HCT116 (cell line): ENCODE results near the gene PAPOLB. TPM values are rescaled to one million over a fixed set of nuclear protein-coding genes. Genes with fewer than 3 reads are reported as not detected.

ENCODE experiments used
- ATAC-seq: fragments of 200-7000 bp; cut with Tn5 transposase; 2 replicates; pipeline ENCODE4 v1.9.1; 2020; ENCODE audit warnings: mild to moderate bottlenecking, moderate library complexity
- BruUV-seq: library from RNA; stranded (reverse); fragments of 400-500 nt; replicated peaks from 2 replicates; lab custom pipeline; 2021; lab: Mats Ljungman, UMichigan
- CTCF ChIA-PET: fragments of 300-600 bp; sonication (Branson Sonifier 250); formaldehyde crosslinking; loops from one replicate; lab custom pipeline; 2021; ENCODE audit warnings: antibody characterized with exemption; lab: Charles Lee
- POLR2A ChIA-PET: fragments of 300-600, 350-600 bp; sonication (Branson Sonifier 250); formaldehyde crosslinking; loops from one replicate; lab custom pipeline; 2021; ENCODE audit warnings: antibody characterized with exemption; lab: Charles Lee
- RAD21 ChIA-PET, 2 experiments: fragments of 300-600 bp; sonication (Branson Sonifier 250); formaldehyde crosslinking; loops; one replicate each; lab custom pipeline; 2023; ENCODE audit warnings: low total read pairs in 2 of 2; ENCODE audit not compliant: uncharacterized antibody in 2 of 2, unreplicated experiment in 2 of 2, low non-redundant PET in 1 of 2; lab: Charles Lee
- DNase-seq: peaks from one replicate; pipeline ENCODE4 v3.0.0-alpha.2; 2010; ENCODE audit warnings: low read depth, low spot score
- H2AFZ ChIP-seq: fragments of 200-600 bp; shearing (Covaris generic), sonication (generic); 2 replicates; pipeline ENCODE4 v1.6.1; 2017; ENCODE audit warnings: low read depth, mixed run types, mixed read lengths, antibody characterized with exemption, low read length; ENCODE audit not compliant: poor library complexity, severe bottlenecking
- H3K27ac ChIP-seq: 2 replicates; pipeline ENCODE4 v1.5.1; 2012; ENCODE audit warnings: low read depth, low read length
- H3K27me3 ChIP-seq: fragments of 200-600 bp; sonication (generic); 2 replicates; pipeline ENCODE4 v1.6.1; 2016; ENCODE audit warnings: mixed run types, low read length, mixed read lengths; ENCODE audit not compliant: insufficient read depth
- H3K36me3 ChIP-seq, 2 experiments: fragments of 200-500 bp in 1 of 2; fragments of 200-600 bp in 1 of 2; sonication (Bioruptor generic) in 1 of 2; sonication (generic) in 1 of 2; 2 replicates each; pipeline versions ENCODE4 v1.5.1 to v1.6.1; 2014 to 2016; ENCODE audit warnings: low read length in 2 of 2, inconsistent platforms in 1 of 2, mixed read lengths in 1 of 2, mixed run types in 1 of 2; ENCODE audit not compliant: insufficient read depth in 2 of 2, control insufficient read depth in 1 of 2
- H3K4me1 ChIP-seq, 2 experiments: fragments of 200-600 bp in 1 of 2; sonication (generic) in 1 of 2; 2 replicates each; pipeline versions ENCODE4 v1.5.1 to v1.6.1; 2012 to 2017; ENCODE audit warnings: low read length in 2 of 2, inconsistent platforms in 1 of 2, mild to moderate bottlenecking in 1 of 2, mixed read lengths in 1 of 2, mixed run types in 1 of 2, moderate library complexity in 1 of 2; ENCODE audit not compliant: insufficient read depth in 2 of 2, control insufficient read depth in 1 of 2
- H3K4me2 ChIP-seq: fragments of 200-600 bp; sonication (generic); 2 replicates; pipeline ENCODE4 v1.6.1; 2017; ENCODE audit warnings: mixed run types, low read length, mixed read lengths
- H3K4me3 ChIP-seq, 2 experiments: fragments of 200-600 bp in 1 of 2; sonication (generic) in 1 of 2; replicated peaks in 1 of 2; 2 replicates each; pipeline ENCODE4 v1.5.1; 2011 to 2016; ENCODE audit warnings: low read length in 2 of 2, control low read depth in 1 of 2, low read depth in 1 of 2, mild to moderate bottlenecking in 1 of 2, mixed read lengths in 1 of 2, mixed run types in 1 of 2
- H3K79me2 ChIP-seq: fragments of 200-600 bp; sonication (generic); 2 replicates; pipeline ENCODE4 v1.6.1; 2017; ENCODE audit warnings: mild to moderate bottlenecking, mixed run types, low read length, moderate library complexity, mixed read lengths; ENCODE audit not compliant: insufficient read depth
- H3K9ac ChIP-seq: fragments of 200-600 bp; sonication (generic); 2 replicates; pipeline ENCODE4 v1.6.1; 2016; ENCODE audit warnings: low read length, mixed read lengths
- H3K9me2 ChIP-seq: fragments of 200-600 bp; sonication (generic), shearing (Covaris generic); 2 replicates; pipeline ENCODE4 v1.6.1; 2017; ENCODE audit warnings: mixed run types, mild to moderate bottlenecking, moderate library complexity; ENCODE audit not compliant: insufficient read depth
- H3K9me3 ChIP-seq, 2 experiments: fragments of 200-500 bp in 1 of 2; fragments of 200-600 bp in 1 of 2; sonication (Bioruptor generic) in 1 of 2; sonication (generic) in 1 of 2; 2 replicates each; pipeline ENCODE4 v1.6.1; 2014 to 2017; ENCODE audit warnings: low read length in 2 of 2, mixed read lengths in 2 of 2, inconsistent platforms in 1 of 2, low read depth in 1 of 2, mild to moderate bottlenecking in 1 of 2, mixed run types in 1 of 2, moderate library complexity in 1 of 2; ENCODE audit not compliant: control insufficient read depth in 1 of 2, insufficient read depth in 1 of 2
- H4K20me1 ChIP-seq: fragments of 200-600 bp; sonication (generic), shearing (Covaris generic); 2 replicates; pipeline ENCODE4 v1.6.1; 2017; ENCODE audit warnings: mixed run types, mild to moderate bottlenecking, moderate library complexity; ENCODE audit not compliant: insufficient read depth
- ATF3 ChIP-seq: IDR thresholded peaks from 2 replicates; pipeline ENCODE4 v1.6.1; 2012
- CBX3 ChIP-seq: IDR thresholded peaks from 2 replicates; pipeline ENCODE4 v1.6.1; 2012; ENCODE audit warnings: low read depth
- CEBPB ChIP-seq: IDR thresholded peaks from 2 replicates; pipeline ENCODE4 v1.6.1; 2012; ENCODE audit warnings: low read depth
- ELF1 ChIP-seq: IDR thresholded peaks from 2 replicates; pipeline ENCODE4 v1.6.1; 2012; ENCODE audit warnings: low read depth, borderline replicate concordance
- EZH2 ChIP-seq: fragments of 200-600 bp; sonication (generic); IDR thresholded peaks from 2 replicates; pipeline ENCODE4 v1.6.1; 2017; ENCODE audit warnings: antibody characterized with exemption, mixed run types
- JUND ChIP-seq: IDR thresholded peaks from 2 replicates; pipeline ENCODE4 v1.6.1; 2012
- MAX ChIP-seq: IDR thresholded peaks from 2 replicates; pipeline ENCODE4 v1.6.1; 2012
- POLR2A ChIP-seq: IDR thresholded peaks from 2 replicates; pipeline ENCODE4 v1.7.0; 2011; ENCODE audit warnings: borderline replicate concordance; ENCODE audit not compliant: insufficient read depth, insufficient read length; ENCODE audit errors: extremely low read depth
- POLR2AphosphoS5 ChIP-seq: IDR thresholded peaks from 2 replicates; pipeline ENCODE4 v1.6.1; 2011; ENCODE audit warnings: mild to moderate bottlenecking, low read depth, low read length, moderate library complexity
- RAD21 ChIP-seq: IDR thresholded peaks from 2 replicates; pipeline ENCODE4 v1.6.1; 2012; ENCODE audit warnings: low read depth, mild to moderate bottlenecking
- REST ChIP-seq: IDR thresholded peaks from 2 replicates; pipeline ENCODE4 v1.6.1; 2012; ENCODE audit warnings: low read depth
- SIN3A ChIP-seq: IDR thresholded peaks from 2 replicates; pipeline ENCODE4 v1.6.1; 2012; ENCODE audit warnings: low read depth
- SP1 ChIP-seq: IDR thresholded peaks from 2 replicates; pipeline ENCODE4 v1.6.1; 2012; ENCODE audit warnings: low read depth
- SRF ChIP-seq: IDR thresholded peaks from 2 replicates; pipeline ENCODE4 v1.6.1; 2012; ENCODE audit warnings: low read depth
- TCF7L2 ChIP-seq: IDR thresholded peaks from 2 replicates; pipeline ENCODE4 v1.7.0; 2011; ENCODE audit warnings: borderline replicate concordance, inconsistent platforms; ENCODE audit not compliant: insufficient read depth, insufficient read length; ENCODE audit errors: extremely low read depth
- YY1 ChIP-seq: IDR thresholded peaks from 2 replicates; pipeline ENCODE4 v1.6.1; 2011; ENCODE audit warnings: low read length, low read depth, moderate library complexity, mild to moderate bottlenecking; ENCODE audit not compliant: insufficient replicate concordance; ENCODE audit errors: extremely low read depth
- ZFX ChIP-seq: fragments of 450-650 bp; IDR thresholded peaks from 2 replicates; pipeline ENCODE4 v1.6.1; 2017
- ZNF274 ChIP-seq: fragments of 200-500 bp; sonication (Bioruptor generic); IDR thresholded peaks from 2 replicates; pipeline ENCODE4 v1.6.1; 2014; ENCODE audit warnings: mild to moderate bottlenecking, low read depth, low read length, inconsistent platforms
- intact Hi-C: fragments of 100-400 bp; cut with micrococcal nuclease; formaldehyde crosslinking; loops from 2 replicates; pipeline ENCODE4 v1.10.0; 2022
- total RNA-seq: library from RNA; stranded (reverse); gene quantifications from one replicate; pipeline ENCODE4 v1.2.1, GENCODE V29; 2021; ENCODE audit not compliant: unreplicated experiment
- TF ChIP-seq, protein P1 (sequence below), 3 experiments: fragments of 200-600 bp in 1 of 3; sonication (generic) in 1 of 3; IDR thresholded peaks in 2 of 3; conservative IDR thresholded peaks in 1 of 3; 2 replicates each; pipeline ENCODE4 v1.5.1; 2012 to 2017; ENCODE audit warnings: low read depth in 2 of 3, low read length in 2 of 3, antibody characterized with exemption in 1 of 3, borderline replicate concordance in 1 of 3, control low read depth in 1 of 3, mild to moderate bottlenecking in 1 of 3, mixed read lengths in 1 of 3, mixed run types in 1 of 3, moderate library complexity in 1 of 3; ENCODE audit not compliant: insufficient read depth in 1 of 3

Gene PAPOLB
- total RNA-seq, 1 experiment from 2014 or later: 0.20 TPM

DNA sequence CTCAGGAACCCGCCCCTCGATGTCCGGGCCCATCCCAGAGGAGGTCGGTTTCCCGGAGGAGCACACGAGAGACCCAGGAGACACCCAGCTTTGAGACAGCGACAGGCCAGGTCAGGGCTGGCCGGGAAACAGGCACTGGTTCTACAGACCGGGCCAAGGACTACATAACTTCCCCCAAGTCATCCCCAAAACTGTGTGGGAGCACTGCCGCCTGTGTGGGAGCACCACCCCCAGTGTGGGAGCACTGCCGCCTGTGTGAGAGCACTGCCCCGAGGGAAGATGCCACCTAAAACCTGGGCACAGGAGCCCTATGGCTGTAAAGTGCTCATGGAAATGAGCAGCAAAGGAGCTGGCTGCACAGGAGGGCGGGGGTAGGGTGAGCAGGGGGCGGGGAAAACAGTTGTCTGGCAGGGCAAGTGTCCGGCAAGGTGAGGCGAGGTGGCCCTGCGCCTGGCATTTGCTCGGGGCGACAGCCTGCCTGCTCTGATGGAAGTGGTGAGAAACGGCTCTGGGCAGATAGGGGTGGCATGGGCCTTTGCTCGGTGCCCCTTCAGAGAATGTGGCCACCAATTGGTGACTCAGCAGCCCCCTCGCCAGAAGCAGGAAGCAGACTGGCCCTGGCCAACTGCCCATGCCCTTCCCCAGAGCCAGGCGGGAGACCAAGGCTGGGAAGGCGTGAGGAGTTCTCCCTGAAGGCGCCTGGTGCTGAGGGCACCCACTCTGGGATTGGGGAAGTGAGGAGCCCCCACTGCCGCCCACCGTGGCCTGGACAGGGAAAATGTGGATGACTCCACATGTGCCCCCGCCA is 26.2 kb downstream of the PAPOLB start (continued):
- TF ChIP-seq MAX: no peak
- no peak for TF ChIP-seq ELF1
- no peak for TF ChIP-seq POLR2AphosphoS5
- no peak for TF ChIP-seq SP1
- no peak for TF ChIP-seq ZFX
- TF ChIP-seq SRF: no peak

GRCh38 chr7:4834601-4835397 is 27.0 kb downstream of the PAPOLB start:
- no TSS peak for BruUV-seq
- no peak overlapping the region for H3K4me2 ChIP-seq
- ChIA-PET POLR2A (no interaction called here), CTCF (no interaction called here), RAD21 (no interaction called here)
- H3K27me3 ChIP-seq: no peaks in the 10 kb centered on the region
- no peaks in the 10 kb centered on the region for H3K79me2 ChIP-seq
- ATAC-seq (no peak), DNase-seq (no peak)
- no peaks in the 10 kb centered on the region for H3K36me3 ChIP-seq
- intact Hi-C loops: no loop called here
- H3K4me3 ChIP-seq: no peak overlapping the region
- no peaks in the 10 kb centered on the region for H3K9me3 ChIP-seq
- no peak overlapping the region for H3K9ac ChIP-seq
- no peaks in the 10 kb centered on the region for H4K20me1 ChIP-seq
- H2AFZ ChIP-seq: no peak overlapping the region
- H3K27ac ChIP-seq: no peak overlapping the region
- H3K9me2 ChIP-seq: no peaks in the 10 kb centered on the region
- no peaks in the 10 kb centered on the region for H3K4me1 ChIP-seq
- TF ChIP-seq TCF7L2: no peak
- no peak for TF ChIP-seq EZH2
- no peak for TF ChIP-seq ZNF274
- TF ChIP-seq SRF: no peak
- no peak for TF ChIP-seq CEBPB
- no peak for TF ChIP-seq YY1
- TF ChIP-seq ZFX: no peak
- no peak for TF ChIP-seq RAD21
- TF ChIP-seq SP1: no peak
- no peak for TF ChIP-seq CBX3
- TF ChIP-seq POLR2A: no peak
- TF ChIP-seq REST: no peak
- TF ChIP-seq, protein P1, sequence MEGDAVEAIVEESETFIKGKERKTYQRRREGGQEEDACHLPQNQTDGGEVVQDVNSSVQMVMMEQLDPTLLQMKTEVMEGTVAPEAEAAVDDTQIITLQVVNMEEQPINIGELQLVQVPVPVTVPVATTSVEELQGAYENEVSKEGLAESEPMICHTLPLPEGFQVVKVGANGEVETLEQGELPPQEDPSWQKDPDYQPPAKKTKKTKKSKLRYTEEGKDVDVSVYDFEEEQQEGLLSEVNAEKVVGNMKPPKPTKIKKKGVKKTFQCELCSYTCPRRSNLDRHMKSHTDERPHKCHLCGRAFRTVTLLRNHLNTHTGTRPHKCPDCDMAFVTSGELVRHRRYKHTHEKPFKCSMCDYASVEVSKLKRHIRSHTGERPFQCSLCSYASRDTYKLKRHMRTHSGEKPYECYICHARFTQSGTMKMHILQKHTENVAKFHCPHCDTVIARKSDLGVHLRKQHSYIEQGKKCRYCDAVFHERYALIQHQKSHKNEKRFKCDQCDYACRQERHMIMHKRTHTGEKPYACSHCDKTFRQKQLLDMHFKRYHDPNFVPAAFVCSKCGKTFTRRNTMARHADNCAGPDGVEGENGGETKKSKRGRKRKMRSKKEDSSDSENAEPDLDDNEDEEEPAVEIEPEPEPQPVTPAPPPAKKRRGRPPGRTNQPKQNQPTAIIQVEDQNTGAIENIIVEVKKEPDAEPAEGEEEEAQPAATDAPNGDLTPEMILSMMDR (IDR thresholded peaks at IDR 0.05 in 2 of 3, conservative IDR thresholded peaks at IDR 0.05 in 1 of 3; ENCODE audit: borderline replicate concordance in 1 of 3, insufficient read depth in 1 of 3, low read depth in 2 of 3, low read length in 2 of 3): no peak
- TF ChIP-seq POLR2AphosphoS5: no peak
- no peak for TF ChIP-seq ATF3
- TF ChIP-seq JUND: no peak
- TF ChIP-seq SIN3A: no peak
- TF ChIP-seq ELF1: no peak
